HepG2 (cell line): Measurements from ENCODE around the gene CACNA2D3. TPM values are rescaled to one million over a fixed set of nuclear protein-coding genes. Genes with fewer than 3 reads are reported as not detected.

Experiments used
- ATAC-seq: fragments of 200-7000 bp; cut with Tn5 transposase; 3 replicates; pipeline ENCODE4 v1.9.1; 2020; ENCODE audit warnings: mild to moderate bottlenecking, moderate library complexity
- BruUV-seq: library from RNA; stranded (reverse); fragments of 400-500 nt; replicated peaks from 2 replicates; lab custom pipeline; 2021; lab: Mats Ljungman, UMichigan
- CTCF ChIA-PET: fragments of 300-600 bp; formaldehyde crosslinking; extraction: SDS; loops from one replicate; lab custom pipeline; 2021; ENCODE audit warnings: low total read pairs, inconsistent platforms, low intra/inter-chr PET ratio; lab: Yijun Ruan, JAX
- POLR2A ChIA-PET: fragments of 350-600 bp; sonication (Branson Sonifier 250); formaldehyde crosslinking; loops from one replicate; lab custom pipeline; 2020; ENCODE audit warnings: antibody characterized with exemption, inconsistent platforms; lab: Yijun Ruan, JAX
- DNase-seq: peaks from one replicate; pipeline ENCODE4 v3.0.0-alpha.2; 2015; ENCODE audit warnings: low spot score
- FAIRE-seq: peaks from 3 replicates; lab custom pipeline; 2011; peaks lifted over from hg19 to GRCh38; lab: Jason Lieb, UNC
- H2AFZ ChIP-seq: one replicate; pipeline ENCODE4 v1.6.1; 2011; ENCODE audit warnings: low read length, inconsistent platforms
- H3K27ac ChIP-seq: fragments of 300-600 bp; 3 replicates; pipeline ENCODE4 v1.8.0; 2011; ENCODE audit warnings: mixed run types, mild to moderate bottlenecking, mixed read lengths, low read length, inconsistent platforms; ENCODE audit not compliant: insufficient read depth; ENCODE audit errors: extremely low read length
- H3K27me3 ChIP-seq, 2 experiments: fragments of 200-600 bp in 1 of 2; 2 replicates in 1 of 2; 3 replicates in 1 of 2; pipeline versions ENCODE4 v1.6.0 to v1.8.0; 2011; ENCODE audit warnings: low read length in 2 of 2, mild to moderate bottlenecking in 2 of 2, moderate library complexity in 2 of 2, inconsistent platforms in 1 of 2; ENCODE audit not compliant: insufficient read depth in 2 of 2, control insufficient read depth in 1 of 2
- H3K36me3 ChIP-seq, 2 experiments: fragments of 200-600 bp in 1 of 2; replicated peaks in 1 of 2; 2 replicates in 1 of 2; 3 replicates in 1 of 2; pipeline versions ENCODE4 v1.5.1 to v1.8.0; 2011; ENCODE audit warnings: low read length in 2 of 2, inconsistent platforms in 1 of 2; ENCODE audit not compliant: insufficient read depth in 2 of 2, control insufficient read depth in 1 of 2
- H3K4me1 ChIP-seq: 2 replicates; pipeline ENCODE4 v1.5.1; 2012; ENCODE audit warnings: low read length, inconsistent platforms; ENCODE audit not compliant: insufficient read depth
- H3K4me2 ChIP-seq: 2 replicates; pipeline ENCODE4 v1.6.0; 2011; ENCODE audit warnings: low read depth, low read length, inconsistent platforms
- H3K4me3 ChIP-seq, 3 experiments: fragments of 200-600 bp in 1 of 3; sonication (generic), shearing (Covaris generic) in 1 of 3; replicated peaks in 1 of 3; 2 replicates each; pipeline ENCODE4 v1.5.1; 2011 to 2016; ENCODE audit warnings: low read length in 3 of 3, inconsistent platforms in 2 of 3, low read depth in 2 of 3, mild to moderate bottlenecking in 2 of 3, control low read depth in 1 of 3, mixed read lengths in 1 of 3; ENCODE audit not compliant: insufficient read depth in 1 of 3
- H3K79me2 ChIP-seq: one replicate; pipeline ENCODE4 v1.6.1; 2011; ENCODE audit warnings: low read length, inconsistent platforms; ENCODE audit not compliant: insufficient read depth
- H3K9ac ChIP-seq: 2 replicates; pipeline ENCODE4 v1.6.0; 2011; ENCODE audit warnings: mild to moderate bottlenecking, low read depth, low read length, inconsistent platforms; ENCODE audit not compliant: insufficient read depth
- H3K9me3 ChIP-seq: 2 replicates; pipeline ENCODE4 v1.5.1; 2012; ENCODE audit warnings: mild to moderate bottlenecking, low read length
- H4K20me1 ChIP-seq: 2 replicates; pipeline ENCODE4 v1.6.0; 2011; ENCODE audit warnings: inconsistent platforms, mild to moderate bottlenecking, low read length, moderate library complexity; ENCODE audit not compliant: insufficient read depth
- DNMT3B ChIP-seq: conservative IDR thresholded peaks from 2 replicates; pipeline ENCODE4 v1.6.1; 2016; ENCODE audit warnings: missing biosample characterization, control low read depth
- FOSL2 ChIP-seq: sonication (generic); formaldehyde crosslinking; IDR thresholded peaks from 2 replicates; pipeline ENCODE4 v1.4.0; 2020; ENCODE audit warnings: missing genetic modification reagents
- FOXK1 ChIP-seq: sonication (generic); formaldehyde crosslinking; IDR thresholded peaks from 2 replicates; pipeline ENCODE4 v1.4.0; 2020; ENCODE audit warnings: low read depth, missing genetic modification reagents, borderline replicate concordance
- GZF1 ChIP-seq: sonication (generic); formaldehyde crosslinking; IDR thresholded peaks from 2 replicates; pipeline ENCODE4 v1.5.1; 2020; ENCODE audit warnings: mild to moderate bottlenecking, missing genetic modification reagents
- NFE2L2 ChIP-seq: fragments of 150-350 bp; IDR thresholded peaks from 2 replicates; pipeline ENCODE4 v1.6.1; 2014; ENCODE audit warnings: low read length
- RAD21 ChIP-seq: fragments of 450-650 bp; formaldehyde crosslinking; IDR thresholded peaks from 2 replicates; pipeline ENCODE4 v1.5.0; 2020; ENCODE audit warnings: mild to moderate bottlenecking
- RAD51 ChIP-seq: fragments of 450-650 bp; IDR thresholded peaks from 2 replicates; pipeline ENCODE4 v1.6.1; 2016; ENCODE audit warnings: borderline replicate concordance
- SMAD3 ChIP-seq: sonication (generic); formaldehyde crosslinking; IDR thresholded peaks from 2 replicates; pipeline ENCODE4 v1.4.0; 2020; ENCODE audit warnings: missing genetic modification reagents
- STAT6 ChIP-seq: sonication (generic); formaldehyde crosslinking; IDR thresholded peaks from 2 replicates; pipeline ENCODE4 v1.4.0; 2020; ENCODE audit warnings: missing genetic modification reagents, mild to moderate bottlenecking, borderline replicate concordance
- TCF7L2 ChIP-seq: IDR thresholded peaks from 2 replicates; pipeline ENCODE4 v1.6.1; 2011; ENCODE audit warnings: mild to moderate bottlenecking, low read depth, low read length, moderate library complexity
- TRIM22 ChIP-seq: fragments of 450-650 bp; IDR thresholded peaks from 2 replicates; pipeline ENCODE4 v1.6.1; 2017
- ZBTB21 ChIP-seq: sonication (generic); formaldehyde crosslinking; IDR thresholded peaks from 2 replicates; pipeline ENCODE4 v1.4.0; 2020; ENCODE audit warnings: missing genetic modification reagents
- ZFP82 ChIP-seq: sonication (generic); formaldehyde crosslinking; IDR thresholded peaks from 2 replicates; pipeline ENCODE4 v1.5.1; 2020; ENCODE audit warnings: mild to moderate bottlenecking, missing genetic modification reagents, borderline replicate concordance
- ZKSCAN8 ChIP-seq: IDR thresholded peaks from 2 replicates; pipeline ENCODE4 v1.6.1; 2016; ENCODE audit warnings: borderline replicate concordance, missing genetic modification reagents, missing compliant biosample characterization
- ZNF468 ChIP-seq: sonication (generic); formaldehyde crosslinking; IDR thresholded peaks from 2 replicates; pipeline ENCODE4 v1.8.0; 2022; ENCODE audit warnings: mild to moderate bottlenecking, moderate library complexity, missing genetic modification reagents
- ZNF501 ChIP-seq: sonication (generic); formaldehyde crosslinking; IDR thresholded peaks from 2 replicates; pipeline ENCODE4 v1.5.1; 2020; ENCODE audit warnings: mild to moderate bottlenecking, moderate library complexity, missing genetic modification reagents
- ZNF781 ChIP-seq: sonication (generic); formaldehyde crosslinking; IDR thresholded peaks from 2 replicates; pipeline ENCODE4 v1.5.1; 2020; ENCODE audit warnings: borderline replicate concordance, mild to moderate bottlenecking, missing genetic modification reagents; ENCODE audit errors: not compliant biosample characterization
- ZSCAN29 ChIP-seq: sonication (generic); formaldehyde crosslinking; conservative IDR thresholded peaks from 2 replicates; pipeline ENCODE4 v1.4.0; 2020; ENCODE audit warnings: mild to moderate bottlenecking, missing genetic modification reagents
- WGBS: methylation state at CpG from one replicate; pipeline ENCODE4 v1.1.6; 2017; ENCODE audit warnings: low lambda C conversion rate; 5-methylcytosine and 5-hydroxymethylcytosine counted together
- in situ Hi-C: cut with HindIII; loops from 2 replicates; pipeline ENCODE4 v1.10.0; 2017; ENCODE audit warnings: low pct_unique_long_range_greater_than_20kb; ENCODE audit not compliant: extremely low pct_ligation_motif_present
- intact Hi-C: fragments of 100-400 bp; cut with micrococcal nuclease; formaldehyde crosslinking; loops from one replicate; pipeline ENCODE4 v1.10.0; 2022; ENCODE audit not compliant: unreplicated experiment
- polyA plus RNA-seq, 8 experiments: library from polyadenylated mRNA; depleted of rRNA in 3 of 8; stranded (reverse) in 7 of 8; unstranded in 1 of 8; fragments of >200 nt; fragmentation: Illumina TruSeq in 4 of 8; extraction: Trizol in 4 of 8; gene quantifications; 2 replicates each; pipeline versions ENCODE4 v1.2.1 to v1.2.3, GENCODE V29; 2011 to 2016; ENCODE audit warnings: low read depth in 4 of 8, missing spikeins in 1 of 8, mixed read lengths in 1 of 8; ENCODE audit not compliant: insufficient read depth in 1 of 8
- total RNA-seq, 5 experiments: library from RNA; depleted of rRNA; stranded (reverse); fragments of >200 nt; fragmentation: Illumina TruSeq; extraction: Trizol; gene quantifications; 2 replicates each; pipeline ENCODE4 v1.2.3, GENCODE V29; 2016; ENCODE audit warnings: low read depth in 1 of 5

CACNA2D3 gene
- total and polyA plus RNA-seq, 2 of the 13 experiments (the other 11 are each of a cell fraction or from before 2014, with no cell fraction given): not detected

- Histone ChIP-seq H3K36me3 (no peaks in the 10 kb centered on the region), H3K9ac (no peak overlapping the region), H4K20me1 (no peaks in the 10 kb centered on the region), H3K4me2 (no peak overlapping the region), H3K4me3 (no peak overlapping the region), H3K9me3 (no peaks in the 10 kb centered on the region), H2AFZ (no peak overlapping the region), H3K4me1 (no peaks in the 10 kb centered on the region), H3K27ac (no peak overlapping the region), H3K27me3 (no peaks in the 10 kb centered on the region; a peak in 1 of 5 replicates), H3K79me2 (no peaks in the 10 kb centered on the region)
- WGBS: 0% methylated on average over 1 of the region's 1 CpG
- TF ChIP-seq TCF7L2 (no peak), TRIM22 (no peak), DNMT3B (CRISPR knock-in tag) (no peak)
- FAIRE-seq: no peak
- no peak for DNase-seq
- no TSS peak for BruUV-seq
- ATAC-seq: no peak
- intact Hi-C loops: no loop called here
- POLR2A ChIA-PET: no interaction called here
- CTCF ChIA-PET: no interaction called here
- in situ Hi-C loops: no loop called here
These were observed 413.3 kb downstream of the CACNA2D3 start for GRCh38 chr3:54535619-54536018.

GRCh38 chr3:54536450-54536849 is 414.1 kb downstream of the CACNA2D3 start:
- Histone ChIP-seq H3K9me3 (no peaks in the 10 kb centered on the region), H3K27ac (no peak overlapping the region), H2AFZ (no peak overlapping the region), H3K4me3 (no peak overlapping the region), H3K79me2 (no peaks in the 10 kb centered on the region), H3K36me3 (no peaks in the 10 kb centered on the region), H3K9ac (no peak overlapping the region), H3K4me2 (no peak overlapping the region), H4K20me1 (no peaks in the 10 kb centered on the region), H3K27me3 (no peaks in the 10 kb centered on the region; a peak in 1 of 5 replicates), H3K4me1 (no peaks in the 10 kb centered on the region)
- no peak for DNase-seq
- ChIA-PET CTCF (no interaction called here), POLR2A (no interaction called here)
- no TSS peak for BruUV-seq
- in situ Hi-C loops: no loop called here
- no peak for ATAC-seq
- FAIRE-seq: no peak
- intact Hi-C loops: no loop called here
- 8% methylated on average over 2 of the region's 2 CpGs for WGBS
- TF ChIP-seq ZFP82: no peak
- TF ChIP-seq SMAD3 (CRISPR knock-in tag): no peak
- no peak for TF ChIP-seq FOSL2 (CRISPR knock-in tag)
- no peak for TF ChIP-seq NFE2L2
- TF ChIP-seq ZSCAN29 (CRISPR knock-in tag): no peak
- no peak for TF ChIP-seq STAT6 (CRISPR knock-in tag)
- TF ChIP-seq GZF1 (CRISPR knock-in tag): no peak
- no peak for TF ChIP-seq ZNF781 (CRISPR knock-in tag)
- no peak for TF ChIP-seq RAD21
- no peak for TF ChIP-seq FOXK1 (CRISPR knock-in tag)
- TF ChIP-seq ZNF468 (CRISPR knock-in tag): no peak
- TF ChIP-seq ZKSCAN8: no peak
- no peak for TF ChIP-seq ZNF501 (CRISPR knock-in tag)
- no peak for TF ChIP-seq ZBTB21 (CRISPR knock-in tag)
- TF ChIP-seq RAD51: no peak
